Uterus (tissue), 4 donors: ENCODE results near the gene MYOZ3. TPM values are rescaled to one million over a fixed set of nuclear protein-coding genes. Genes with fewer than 3 reads are reported as not detected.

ENCODE experiments used
- DNase-seq, 2 donors: peaks; one replicate each; pipeline ENCODE4 v3.0.0-alpha.2; 2019 to 2020
- H3K27ac ChIP-seq, 2 donors: fragments of 200-600 bp; sonication (generic); 1 replicate in 1 of 2; 2 replicates in 1 of 2; pipeline ENCODE4 v1.5.1; 2016 to 2018
- H3K27me3 ChIP-seq, 2 donors: fragments of 200-600 bp; sonication (generic); one replicate each; pipeline ENCODE4 v1.5.1; 2018 to 2019; ENCODE audit warnings: control low read depth in 1 of 2
- H3K36me3 ChIP-seq, 2 donors: fragments of 200-600 bp; sonication (generic); one replicate each; pipeline ENCODE4 v1.5.1; 2019; ENCODE audit warnings: control low read depth in 1 of 2
- H3K4me1 ChIP-seq, 2 donors: fragments of 200-600 bp; sonication (generic); one replicate each; pipeline ENCODE4 v1.5.1; 2018 to 2019; ENCODE audit warnings: control low read depth in 1 of 2
- H3K4me3 ChIP-seq, 2 donors: fragments of 200-600 bp; sonication (generic); 1 replicate in 1 of 2; 2 replicates in 1 of 2; pipeline ENCODE4 v1.5.1; 2018 to 2019; ENCODE audit warnings: mild to moderate bottlenecking in 1 of 2
- H3K9me3 ChIP-seq, 2 donors: fragments of 200-600 bp; sonication (generic); one replicate each; pipeline ENCODE4 v1.5.1; 2019; ENCODE audit warnings: control low read depth in 1 of 2
- CTCF ChIP-seq, 4 experiments: fragments of 200-600 bp in 2 of 4; fragments of 450-650 bp in 2 of 4; sonication (generic) in 2 of 4; IDR thresholded peaks; one replicate each; pipeline ENCODE4 v1.5.1; 2016 to 2019; ENCODE audit warnings: antibody characterized with exemption in 4 of 4, mild to moderate bottlenecking in 2 of 4, moderate library complexity in 1 of 4
- POLR2A ChIP-seq, 2 donors: fragments of 450-650 bp; IDR thresholded peaks; one replicate each; pipeline ENCODE4 v1.6.1; 2016; ENCODE audit warnings: antibody characterized with exemption in 2 of 2, mild to moderate bottlenecking in 1 of 2, moderate library complexity in 1 of 2
- intact Hi-C: fragments of 100-400 bp; cut with DNase I; formaldehyde crosslinking; loops from one replicate; pipeline ENCODE4 v1.15.1; 2023; ENCODE audit warnings: low total_unique reads
- total RNA-seq, 4 donors: library from RNA; depleted of rRNA in 3 of 4; stranded (reverse); fragments of >200 nt in 3 of 4; gene quantifications; one replicate each; pipeline versions ENCODE4 v1.1.0 to v1.2.4, GENCODE V29; 2014 to 2023
- donor health status: DM: yes; HTN: yes; CAD: no.

MYOZ3 gene
- total RNA-seq, 4 donors from 2014 or later, result 3.2 to 69.1 (median 3.4) TPM; not detected in 1

GRCh38 chr5:150663936-150664335 is 2.9 kb downstream of the MYOZ3 start:
- Histone ChIP-seq H3K36me3 (no peaks in the 10 kb centered on the region), H3K9me3 (no peaks in the 10 kb centered on the region), H3K4me1 (no peaks in the 10 kb centered on the region), H3K4me3 (no peak overlapping the region), H3K27ac (no peak overlapping the region), H3K27me3 (no peaks in the 10 kb centered on the region)
- no peak for DNase-seq
- TF ChIP-seq CTCF (IDR thresholded peaks at IDR 0.05) (no peak), POLR2A (IDR thresholded peaks at IDR 0.05) (no peak)
- intact Hi-C loops, result loop anchor here (5.0 kb wide), 1 partner anchor 87 kb away; no protein-coding TSS in a partner anchor

- no peak overlapping the region for H3K4me3 ChIP-seq
- no peaks in the 10 kb centered on the region for H3K27me3 ChIP-seq
- no peaks in the 10 kb centered on the region for H3K4me1 ChIP-seq
- no peaks in the 10 kb centered on the region for H3K36me3 ChIP-seq
- H3K9me3 ChIP-seq, result no peaks in the 10 kb centered on the region
- DNase-seq, result no peak
- no peak overlapping the region for H3K27ac ChIP-seq
- intact Hi-C loops, result no loop called here
- TF ChIP-seq CTCF (IDR thresholded peaks at IDR 0.05) (no peak), POLR2A (IDR thresholded peaks at IDR 0.05) (no peak)
Observed at GRCh38 chr5:150665044-150665443, 4.0 kb downstream of the MYOZ3 start.

- peaks cover 0 to 4% of the 10 kb centered on the region in 2 donors for H3K4me1 ChIP-seq
- DNase-seq, result no peak
- no peak for TF ChIP-seq POLR2A (IDR thresholded peaks at IDR 0.05)
- no peak for TF ChIP-seq CTCF (IDR thresholded peaks at IDR 0.05)
- H3K27ac ChIP-seq, result no peak overlapping the region
- H3K36me3 ChIP-seq, result no peaks in the 10 kb centered on the region
- H3K4me3 ChIP-seq, result no peak overlapping the region
- H3K27me3 ChIP-seq, result no peaks in the 10 kb centered on the region
- intact Hi-C loops, result no loop called here
- no peaks in the 10 kb centered on the region for H3K9me3 ChIP-seq
Observed at GRCh38 chr5:150670275-150670947, 9.4 kb downstream of the MYOZ3 start.

- intact Hi-C loops, result no loop called here
- DNase-seq, result no peak
- Histone ChIP-seq H3K9me3 (no peaks in the 10 kb centered on the region), H3K4me3 (no peak overlapping the region), H3K36me3 (no peaks in the 10 kb centered on the region), H3K27ac (no peak overlapping the region), H3K4me1 (peaks cover 0 to 4% of the 10 kb centered on the region in 2 donors), H3K27me3 (no peaks in the 10 kb centered on the region)
- no peak for TF ChIP-seq POLR2A (IDR thresholded peaks at IDR 0.05)
- no peak for TF ChIP-seq CTCF (IDR thresholded peaks at IDR 0.05)
Observed at GRCh38 chr5:150670948-150671310, 9.9 kb downstream of the MYOZ3 start.

GRCh38 chr5:150671509-150672236 is 10.6 kb downstream of the MYOZ3 start:
- Histone ChIP-seq H3K4me1 (peaks cover 0 to 4% of the 10 kb centered on the region in 2 donors), H3K36me3 (no peaks in the 10 kb centered on the region), H3K9me3 (no peaks in the 10 kb centered on the region), H3K27ac (peak overlapping the region; percentile 33 to 66), H3K27me3 (no peaks in the 10 kb centered on the region), H3K4me3 (peak overlapping the region; percentile 44 to 46)
- no peak for DNase-seq
- intact Hi-C loops, result no loop called here
- TF ChIP-seq POLR2A (IDR thresholded peaks at IDR 0.05), result no peak
- TF ChIP-seq CTCF (IDR thresholded peaks at IDR 0.05), result no peak
